H9 (cell line): ENCODE data around the gene RIC8A. TPM values are rescaled to one million over a fixed set of nuclear protein-coding genes. Genes with fewer than 3 reads are reported as not detected.
A peak's percentile ranks its signal among the peaks of the same experiment; 100 is the strongest.

ENCODE experiments used
- DNase-seq: peaks from one replicate; pipeline ENCODE4 v3.0.0-alpha.2; 2017
- H2AFZ ChIP-seq: one replicate; pipeline ENCODE4 v1.6.1; 2013; ENCODE audit warnings: mild to moderate bottlenecking, low read length, control low read depth, moderate library complexity
- H2AK5ac ChIP-seq: 2 replicates; pipeline ENCODE4 v1.6.1; 2013; ENCODE audit warnings: low read length, control low read depth, mixed read lengths; ENCODE audit not compliant: insufficient read length
- H2BK120ac ChIP-seq: one replicate; pipeline ENCODE4 v1.6.1; 2013; ENCODE audit warnings: low read depth, mild to moderate bottlenecking, low read length, control low read depth, inconsistent platforms; ENCODE audit not compliant: poor library complexity, severe bottlenecking
- H2BK12ac ChIP-seq: 2 replicates; pipeline ENCODE4 v1.6.1; 2013; ENCODE audit warnings: low read length, control low read depth, mixed read lengths, low read depth; ENCODE audit not compliant: insufficient read length
- H2BK15ac ChIP-seq: 2 replicates; pipeline ENCODE4 v1.6.1; 2013; ENCODE audit warnings: low read depth, low read length, control low read depth
- H2BK20ac ChIP-seq: one replicate; pipeline ENCODE4 v1.6.1; 2013; ENCODE audit warnings: low read depth, mild to moderate bottlenecking, low read length, control low read depth, inconsistent platforms; ENCODE audit not compliant: poor library complexity, severe bottlenecking
- H2BK5ac ChIP-seq: 2 replicates; pipeline ENCODE4 v1.6.1; 2013; ENCODE audit warnings: low read length, control low read depth, mixed read lengths; ENCODE audit not compliant: insufficient read length
- H3K14ac ChIP-seq: 2 replicates; pipeline ENCODE4 v1.6.1; 2013; ENCODE audit warnings: low read length, control low read depth; ENCODE audit not compliant: insufficient read depth
- H3K18ac ChIP-seq: 2 replicates; pipeline ENCODE4 v1.6.1; 2013; ENCODE audit warnings: low read depth, mild to moderate bottlenecking, mixed read lengths, low read length, control low read depth; ENCODE audit not compliant: insufficient read length
- H3K23ac ChIP-seq: 2 replicates; pipeline ENCODE4 v1.6.1; 2013; ENCODE audit warnings: low read length, control low read depth, mixed read lengths, low read depth; ENCODE audit not compliant: insufficient read length
- H3K23me2 ChIP-seq: 2 replicates; pipeline ENCODE4 v1.6.1; 2013; ENCODE audit warnings: low read depth, mild to moderate bottlenecking, mixed read lengths, low read length, control low read depth; ENCODE audit not compliant: insufficient read length, poor library complexity, severe bottlenecking
- H3K27ac ChIP-seq: 2 replicates; pipeline ENCODE4 v1.5.1; 2013; ENCODE audit warnings: low read length, control low read depth, mixed read lengths, low read depth; ENCODE audit not compliant: insufficient read length
- H3K27me3 ChIP-seq: 2 replicates; pipeline ENCODE4 v1.6.1; 2013; ENCODE audit warnings: low read length, control low read depth, inconsistent platforms; ENCODE audit not compliant: insufficient read depth
- H3K4ac ChIP-seq: 2 replicates; pipeline ENCODE4 v1.6.1; 2013; ENCODE audit warnings: low read depth, mild to moderate bottlenecking, control low read depth, inconsistent platforms, low read length, moderate library complexity
- H3K4me1 ChIP-seq: 2 replicates; pipeline ENCODE4 v1.6.1; 2013; ENCODE audit warnings: low read length, control low read depth, inconsistent platforms; ENCODE audit not compliant: insufficient read depth
- H3K4me2 ChIP-seq: 2 replicates; pipeline ENCODE4 v1.6.1; 2013; ENCODE audit warnings: low read length, control low read depth, mixed read lengths; ENCODE audit not compliant: insufficient read length, insufficient read depth
- H3K56ac ChIP-seq: 2 replicates; pipeline ENCODE4 v1.6.1; 2013; ENCODE audit warnings: low read depth, mild to moderate bottlenecking, mixed read lengths, low read length, control low read depth; ENCODE audit not compliant: insufficient read length
- H3K79me1 ChIP-seq: 2 replicates; pipeline ENCODE4 v1.6.1; 2013; ENCODE audit warnings: low read depth, mild to moderate bottlenecking, moderate library complexity, low read length, control low read depth, inconsistent platforms; ENCODE audit not compliant: insufficient read depth, poor library complexity, severe bottlenecking
- H3K79me2 ChIP-seq: 2 replicates; pipeline ENCODE4 v1.6.1; 2013; ENCODE audit warnings: low read length, control low read depth, inconsistent platforms; ENCODE audit not compliant: insufficient read depth
- H3K9ac ChIP-seq: 2 replicates; pipeline ENCODE4 v1.6.1; 2013; ENCODE audit warnings: low read length, control low read depth, mixed read lengths; ENCODE audit not compliant: insufficient read length; ENCODE audit errors: extremely low read depth
- H3K9me3 ChIP-seq: one replicate; pipeline ENCODE4 v1.6.1; 2013; ENCODE audit warnings: low read depth, low read length, inconsistent platforms; ENCODE audit not compliant: control insufficient read depth
- H3T11ph ChIP-seq: one replicate; pipeline ENCODE4 v1.6.1; 2013; ENCODE audit warnings: mild to moderate bottlenecking, low read length, control low read depth, inconsistent platforms
- H4K20me1 ChIP-seq: one replicate; pipeline ENCODE4 v1.6.1; 2013; ENCODE audit not compliant: control insufficient read depth, insufficient read length, insufficient read depth
- H4K5ac ChIP-seq: 2 replicates; pipeline ENCODE4 v1.6.1; 2013; ENCODE audit warnings: low read depth, mild to moderate bottlenecking, mixed read lengths, low read length, control low read depth; ENCODE audit not compliant: insufficient read length
- H4K8ac ChIP-seq: replicated peaks from 2 replicates; pipeline ENCODE4 v1.6.1; 2013; ENCODE audit warnings: low read length, control low read depth, mixed read lengths, low read depth; ENCODE audit not compliant: insufficient read length
- H4K91ac ChIP-seq: 2 replicates; pipeline ENCODE4 v1.6.1; 2013; ENCODE audit warnings: low read depth, mild to moderate bottlenecking, moderate library complexity, mixed read lengths, low read length, control low read depth; ENCODE audit not compliant: insufficient read length
- H3K27ac Mint-ChIP-seq, 3 experiments: 2 replicates in 2 of 3; 3 replicates in 1 of 3; pipeline ENCODE4 v1.8.0; 2020 to 2021; ENCODE audit warnings: mixed read lengths in 3 of 3, mild to moderate bottlenecking in 1 of 3, moderate library complexity in 1 of 3
- H3K27me3 Mint-ChIP-seq: 2 replicates; pipeline ENCODE4 v1.8.0; 2021; ENCODE audit warnings: low read depth, mild to moderate bottlenecking, moderate library complexity, mixed read lengths
- H3K36me3 Mint-ChIP-seq, 3 experiments: 2 replicates in 2 of 3; 3 replicates in 1 of 3; pipeline ENCODE4 v1.8.0; 2020 to 2021; ENCODE audit warnings: low read depth in 3 of 3, mixed read lengths in 3 of 3; ENCODE audit not compliant: insufficient read depth in 1 of 3
- H3K4me1 Mint-ChIP-seq, 2 experiments: 2 replicates each; pipeline ENCODE4 v1.8.0; 2020; ENCODE audit warnings: mixed read lengths in 2 of 2
- H3K4me3 Mint-ChIP-seq, 2 experiments: 2 replicates in 1 of 2; 3 replicates in 1 of 2; pipeline ENCODE4 v1.8.0; 2020 to 2021; ENCODE audit warnings: mild to moderate bottlenecking in 2 of 2, mixed read lengths in 2 of 2, moderate library complexity in 1 of 2
- H3K9me3 Mint-ChIP-seq, 2 experiments: 2 replicates in 1 of 2; 3 replicates in 1 of 2; pipeline ENCODE4 v1.8.0; 2020; ENCODE audit warnings: mild to moderate bottlenecking in 2 of 2, mixed read lengths in 2 of 2, moderate library complexity in 1 of 2
- CTCF ChIP-seq: fragments of 200-600 bp; sonication (generic); conservative IDR thresholded peaks from 3 replicates; pipeline ENCODE4 v1.8.0; 2021; ENCODE audit warnings: antibody characterized with exemption, mild to moderate bottlenecking
- WGBS: extraction: QIAGEN DNeasy Blood & Tissue Kit; methylation state at CpG from one replicate; pipeline ENCODE4 v1.1.7; 2013; ENCODE audit warnings: missing lambda C conversion rate, low lambda C conversion rate, mixed read lengths; ENCODE audit not compliant: insufficient read length; ENCODE audit errors: extremely low coverage; 5-methylcytosine and 5-hydroxymethylcytosine counted together
- total RNA-seq: library from RNA; stranded (reverse); gene quantifications from 2 replicates; pipeline ENCODE4 v1.2.1, GENCODE V29; 2021

The RIC8A gene
- total RNA-seq, 1 experiment from 2014 or later, result 94.9 TPM

GRCh38 chr11:203056-203944, 4.2 kb upstream of the RIC8A start:
- Histone ChIP-seq H2BK12ac (no peak overlapping the region), H3K56ac (no peak overlapping the region), H3K14ac (no peak overlapping the region), H2AFZ (no peak overlapping the region), H2AK5ac (no peak overlapping the region), H3T11ph (no peak overlapping the region), H3K27me3 (no peaks in the 10 kb centered on the region), H3K23ac (no peak overlapping the region), H3K79me1 (peaks cover 5% of the 10 kb centered on the region), H3K27ac (no peak overlapping the region), H4K5ac (no peak overlapping the region), H3K18ac (no peak overlapping the region), H2BK5ac (no peak overlapping the region), H4K20me1 (no peaks in the 10 kb centered on the region), H3K23me2 (peaks cover 15% of the 10 kb centered on the region), H4K8ac (no peak overlapping the region), H2BK20ac (no peak overlapping the region), H3K4me1 (no peaks in the 10 kb centered on the region; the same call in 1 of the 2 replicates), H3K4ac (no peak overlapping the region), H3K79me2 (no peaks in the 10 kb centered on the region; the same call in 1 of the 2 replicates), H2BK120ac (no peak overlapping the region), H3K9ac (no peak overlapping the region), H3K9me3 (no peaks in the 10 kb centered on the region), H2BK15ac (no peak overlapping the region), H4K91ac (no peak overlapping the region), H3K4me2 (no peak overlapping the region)
- Mint-ChIP-seq H3K4me3 (peak overlapping the region in 1 of 2 experiments; percentile 53; a peak in 1 of 5 replicates), H3K4me1 (peaks cover 5 to 12% of the 10 kb centered on the region in 2 experiments), H3K9me3 (no peaks in the 10 kb centered on the region; a peak in 1 of 5 replicates), H3K27ac (no peak overlapping the region; a peak in 2 of 7 replicates), H3K36me3 (peaks cover 9 to 37% (median 23%) of the 10 kb centered on the region in 3 experiments), H3K27me3 (peaks cover 1% of the 10 kb centered on the region; the same call in 1 of the 2 replicates)
- DNase-seq, result no peak
- WGBS, result no CpG with 5 or more reads among the region's 7 CpGs
- TF ChIP-seq CTCF, result no peak
